ENCODE data around the gene GPR84.

GPR84 gene

DNA sequence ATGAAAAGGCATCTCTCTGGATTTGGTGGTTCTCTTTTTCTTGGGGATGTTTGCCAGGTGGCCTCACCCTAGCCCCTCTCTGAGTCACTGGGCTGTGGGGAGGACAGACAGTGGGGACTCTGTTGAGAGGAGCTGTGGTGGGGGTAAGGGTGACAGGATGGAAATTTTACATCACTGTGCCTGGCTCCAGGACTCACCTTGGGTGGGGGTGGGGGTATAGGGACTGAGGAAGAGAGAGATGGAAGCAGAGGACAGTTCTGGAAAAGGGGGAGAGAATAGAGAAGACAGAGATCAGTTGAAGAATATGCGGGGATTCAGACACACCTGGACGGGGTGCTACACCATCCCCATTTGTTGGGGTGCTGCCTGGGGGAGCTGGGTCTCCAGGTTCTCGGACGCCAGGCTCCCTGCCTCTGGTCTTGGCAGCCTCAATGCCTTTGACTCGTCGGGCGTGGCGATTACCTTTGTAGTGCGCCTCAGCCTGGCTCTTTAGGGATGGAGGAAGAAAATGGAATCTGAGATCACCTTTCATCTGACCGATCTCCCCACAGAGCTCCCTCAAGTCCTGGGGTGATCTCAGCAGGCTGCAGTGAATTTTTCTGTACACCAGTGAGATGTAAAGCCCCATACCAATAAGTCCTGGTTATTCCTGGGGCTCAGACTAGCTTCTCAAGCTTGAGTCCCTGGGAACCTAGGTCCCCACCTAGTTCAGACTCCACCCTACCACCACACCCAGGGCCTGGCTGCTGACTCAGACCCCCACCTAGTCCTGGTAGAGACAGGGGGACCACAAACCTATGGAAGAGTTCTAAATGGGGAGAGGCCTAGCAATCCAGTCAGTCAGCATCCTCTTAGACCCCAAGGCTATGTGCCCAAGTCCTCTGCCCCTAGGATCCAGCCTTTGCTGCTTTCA, 9.6 kb upstream of the GPR84 start:
- no peak for DNase-seq

DNA sequence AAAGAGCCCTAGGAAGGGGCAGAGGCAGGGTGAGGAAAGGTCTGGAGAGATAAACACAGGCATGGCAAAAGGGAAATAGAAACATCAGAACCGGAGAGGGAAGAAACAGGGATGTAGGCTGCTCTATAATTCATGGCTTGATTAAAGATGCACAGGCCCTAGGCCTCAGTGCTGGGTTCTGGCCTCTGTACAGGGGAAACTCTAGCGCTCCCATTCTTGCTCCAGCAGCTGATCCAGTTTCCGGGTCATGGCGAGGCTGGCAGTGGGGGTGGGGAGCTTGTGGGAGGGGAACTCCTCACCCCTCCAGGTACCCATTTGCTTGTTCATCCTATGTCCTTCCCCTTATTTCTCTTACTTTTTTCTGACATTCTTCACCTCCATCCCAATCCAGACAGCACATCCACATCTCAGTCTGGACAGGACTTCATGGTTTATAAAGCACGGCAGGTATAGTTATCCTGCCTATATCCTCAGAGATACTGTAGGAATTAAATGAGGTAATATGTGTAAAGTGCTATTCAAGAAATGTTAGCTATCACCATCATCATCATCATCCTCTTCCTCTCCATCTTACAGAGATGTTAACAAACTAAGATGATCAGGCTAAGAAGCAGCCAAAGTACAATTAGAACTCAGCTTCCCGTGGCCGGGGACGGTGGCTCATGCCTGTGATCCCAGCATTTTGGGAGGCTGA, 8.0 kb upstream of the GPR84 start:
- no peak for DNase-seq

DNA sequence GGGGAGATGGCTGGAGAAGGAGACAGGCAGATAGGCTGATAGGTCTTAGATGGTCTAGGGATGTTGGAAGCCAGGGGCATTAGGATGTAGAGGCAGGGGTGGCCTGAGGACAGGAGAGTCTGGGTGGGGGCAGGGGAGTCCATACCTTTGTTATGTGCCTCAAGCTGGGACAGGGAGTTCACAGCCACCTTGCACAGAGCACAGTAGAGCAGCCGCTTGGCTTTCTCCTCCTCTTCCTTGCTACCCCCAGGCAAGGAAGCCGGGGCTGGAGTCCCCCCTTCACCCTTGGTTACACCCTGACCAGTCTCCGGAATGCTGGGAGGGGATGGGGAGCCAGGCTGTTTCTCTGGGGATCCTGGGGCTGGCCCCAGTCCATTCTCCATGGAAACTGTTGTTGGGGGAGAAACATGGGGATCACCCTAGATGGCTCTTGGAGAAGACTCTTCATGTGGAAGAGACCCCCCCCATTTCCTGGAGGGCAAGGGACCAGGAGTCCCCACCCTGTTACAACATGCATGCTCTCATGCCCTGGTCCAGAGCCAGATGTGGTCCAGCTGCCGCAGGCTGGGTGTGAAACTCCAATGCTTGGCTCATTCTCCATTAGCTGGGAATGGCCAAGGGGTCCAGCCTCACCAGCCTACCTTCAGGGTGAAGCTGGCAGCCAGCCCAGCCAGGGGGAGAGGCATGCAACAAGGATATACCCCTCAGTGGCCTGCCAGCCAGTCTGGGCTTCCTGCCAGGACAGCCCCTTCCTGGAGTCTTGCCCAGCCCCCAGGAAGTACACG, 7.2 kb upstream of the GPR84 start:
- DNase-seq, result no peak

DNA sequence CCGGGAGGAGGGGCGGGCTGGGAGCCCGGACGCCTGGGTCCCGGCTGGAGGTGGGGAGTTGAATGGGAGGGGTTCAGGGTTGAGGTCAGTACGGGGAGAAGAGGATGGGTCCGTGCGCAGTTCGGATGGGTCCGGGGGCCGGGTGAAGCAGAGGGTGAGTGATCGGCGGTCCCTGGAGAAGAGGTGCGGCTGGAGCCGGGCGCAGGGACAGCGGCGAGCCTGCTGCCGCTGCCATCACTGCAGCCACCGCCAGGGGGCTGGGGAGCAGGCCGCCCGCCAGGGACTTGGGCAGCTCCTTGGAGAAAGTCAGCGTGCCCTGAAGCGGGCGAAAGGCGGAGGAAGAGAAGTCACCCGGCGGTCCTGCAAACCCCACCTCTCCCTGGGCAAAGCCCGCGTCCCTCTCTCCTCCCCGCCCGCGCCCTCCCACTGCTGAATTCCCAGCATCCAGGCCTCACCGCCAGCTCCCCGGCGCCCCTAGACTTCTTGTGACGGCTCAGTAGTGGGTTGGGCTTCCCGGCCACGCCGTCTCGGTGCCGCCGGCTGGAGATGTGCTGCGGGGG, 6.0 kb upstream of the GPR84 start:
- peak in 1 of 2 donors; percentile 43 for DNase-seq

DNA sequence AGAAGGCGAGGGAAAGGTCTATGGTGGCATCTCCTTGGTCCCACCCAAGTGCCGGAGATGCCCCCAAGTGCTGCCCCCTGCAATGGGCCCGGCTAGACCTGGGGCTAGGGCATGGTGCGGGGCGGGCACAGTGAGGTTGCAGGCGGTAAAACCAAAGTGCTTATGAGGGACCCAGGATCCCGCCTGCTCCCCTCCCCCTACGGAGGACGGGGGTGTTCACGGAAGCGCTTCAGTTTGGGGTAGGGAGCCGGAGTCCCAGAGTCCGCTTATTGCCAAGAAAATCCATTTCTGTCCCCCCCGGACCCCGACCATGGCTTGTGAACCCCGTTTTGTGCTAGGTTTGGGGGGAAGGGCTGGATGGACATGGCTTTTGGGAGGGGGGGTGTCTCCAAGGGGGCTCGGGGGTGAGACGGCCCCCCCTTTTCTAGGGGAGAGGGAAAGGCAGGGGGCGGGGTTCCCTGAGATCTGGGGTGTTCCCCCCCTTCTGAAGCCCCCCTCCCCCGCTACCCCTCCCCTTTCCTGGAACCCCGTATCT, 5.4 kb upstream of the GPR84 start:
- no peak for DNase-seq

DNA sequence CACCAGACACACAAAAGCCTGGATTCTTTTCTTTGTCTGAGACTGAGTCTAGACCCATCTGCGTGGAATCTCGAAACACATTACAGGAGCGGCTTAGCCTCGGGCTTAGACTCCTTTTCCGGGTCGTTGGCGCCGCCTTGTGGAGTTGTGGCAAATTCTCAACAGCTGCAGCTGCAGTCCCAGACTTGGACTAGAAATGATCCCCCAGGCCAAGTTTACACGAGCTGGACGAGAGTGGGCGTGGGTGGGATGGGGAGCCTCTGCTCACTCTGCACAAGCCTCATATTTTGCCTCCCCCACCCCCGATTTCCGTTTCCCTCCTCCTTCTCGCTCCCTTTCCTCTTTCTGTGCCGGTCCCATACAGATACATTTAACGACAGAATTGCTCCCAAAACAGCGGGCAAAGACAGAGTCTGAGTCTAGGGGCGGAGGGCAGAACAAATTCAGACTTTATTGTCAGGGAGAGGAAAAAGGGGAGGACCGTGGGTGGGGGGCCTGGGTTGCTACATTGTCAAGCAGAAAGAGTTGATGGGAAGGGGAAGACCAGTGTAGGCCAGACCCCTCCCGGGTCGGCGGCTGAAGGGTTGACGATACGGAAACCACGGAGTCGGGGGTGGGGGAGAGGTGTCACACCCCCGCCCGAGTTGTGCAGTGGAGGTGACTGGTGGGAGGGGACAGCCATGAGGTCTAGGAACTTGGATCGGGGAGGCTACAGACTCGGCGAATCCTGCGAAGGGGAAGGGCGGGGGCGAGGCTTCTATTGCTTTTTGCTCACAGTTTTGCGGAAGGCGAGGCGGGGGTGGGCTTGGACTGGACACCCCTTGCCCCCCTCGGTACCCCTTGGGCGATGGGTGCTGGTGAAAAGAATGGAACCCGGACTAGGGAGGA, 4.7 kb upstream of the GPR84 start:
- peak; percentile 94 to 95 for DNase-seq

DNA sequence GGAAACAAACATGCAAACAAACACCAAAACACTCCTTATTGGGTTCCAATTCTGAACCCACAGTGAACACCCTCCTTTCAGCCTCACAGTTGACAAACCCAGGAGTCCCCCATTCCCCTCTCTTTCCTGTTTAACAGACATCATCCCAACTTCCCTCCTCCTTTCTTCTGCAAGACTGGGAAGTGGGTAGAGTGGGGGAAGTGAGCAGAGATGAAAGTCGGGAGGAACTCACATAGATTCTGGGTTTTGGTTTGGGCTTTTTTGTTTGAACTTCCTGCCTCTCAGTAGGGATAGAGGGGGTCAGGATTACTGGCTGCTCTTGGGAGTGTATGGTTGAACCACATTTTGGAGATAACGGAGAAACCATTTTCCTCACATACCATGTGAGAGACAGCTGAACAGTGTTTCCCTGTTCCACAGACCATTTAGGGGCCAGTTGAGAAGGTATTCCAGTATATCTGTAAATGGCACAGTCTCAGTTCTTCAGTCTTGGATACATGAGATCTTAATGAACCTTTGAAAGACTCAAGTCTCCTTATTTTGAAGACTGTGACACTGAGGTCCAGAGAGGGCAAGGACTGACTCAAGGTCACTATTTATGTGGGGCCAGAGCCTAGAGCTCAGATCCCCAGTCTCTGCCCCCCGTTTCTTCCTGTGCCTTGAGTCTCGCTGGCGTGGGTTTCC, 3.9 kb upstream of the GPR84 start:
- no peak for DNase-seq

DNA sequence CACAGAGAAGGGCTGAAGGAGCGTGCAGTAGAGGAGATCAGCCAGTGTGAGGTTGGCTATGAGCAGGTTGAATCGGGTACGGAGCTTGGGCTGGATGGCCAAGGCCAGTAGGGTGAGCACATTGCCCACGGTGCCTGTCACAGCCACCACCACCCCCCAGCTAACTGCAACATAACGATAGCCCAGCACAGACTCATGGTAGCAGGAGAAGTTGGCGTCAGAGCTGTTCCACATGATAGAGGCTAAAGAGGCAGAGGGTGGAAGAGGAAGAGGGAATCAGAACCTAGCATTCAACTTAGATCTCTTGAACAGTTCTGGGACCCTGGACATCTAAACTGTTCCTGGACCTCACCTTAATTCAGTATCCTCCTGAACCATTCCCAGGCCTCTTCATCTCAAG, 668 bp downstream of the GPR84 start:
- DNase-seq, result no peak

DNA sequence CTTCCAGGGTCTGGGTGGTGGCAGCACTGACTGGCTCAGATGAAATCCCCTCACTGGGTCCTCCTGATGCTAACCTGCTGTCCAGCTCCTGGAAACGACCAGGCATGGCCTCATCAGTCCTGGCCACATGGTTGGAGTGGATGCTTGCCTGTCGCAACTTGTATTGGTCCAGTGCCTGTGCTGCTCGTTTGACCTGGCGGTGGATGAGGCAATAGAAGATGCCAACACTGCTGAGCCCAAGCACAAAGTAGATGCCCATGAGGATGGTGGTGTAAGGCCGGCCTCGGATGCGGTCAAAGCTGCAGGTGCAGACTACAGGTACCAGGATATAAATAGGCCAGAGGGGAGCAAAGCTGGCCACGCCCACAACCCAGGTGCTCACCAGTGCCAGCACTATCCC, 1.2 kb downstream of the GPR84 start:
- DNase-seq, result no peak

DNA sequence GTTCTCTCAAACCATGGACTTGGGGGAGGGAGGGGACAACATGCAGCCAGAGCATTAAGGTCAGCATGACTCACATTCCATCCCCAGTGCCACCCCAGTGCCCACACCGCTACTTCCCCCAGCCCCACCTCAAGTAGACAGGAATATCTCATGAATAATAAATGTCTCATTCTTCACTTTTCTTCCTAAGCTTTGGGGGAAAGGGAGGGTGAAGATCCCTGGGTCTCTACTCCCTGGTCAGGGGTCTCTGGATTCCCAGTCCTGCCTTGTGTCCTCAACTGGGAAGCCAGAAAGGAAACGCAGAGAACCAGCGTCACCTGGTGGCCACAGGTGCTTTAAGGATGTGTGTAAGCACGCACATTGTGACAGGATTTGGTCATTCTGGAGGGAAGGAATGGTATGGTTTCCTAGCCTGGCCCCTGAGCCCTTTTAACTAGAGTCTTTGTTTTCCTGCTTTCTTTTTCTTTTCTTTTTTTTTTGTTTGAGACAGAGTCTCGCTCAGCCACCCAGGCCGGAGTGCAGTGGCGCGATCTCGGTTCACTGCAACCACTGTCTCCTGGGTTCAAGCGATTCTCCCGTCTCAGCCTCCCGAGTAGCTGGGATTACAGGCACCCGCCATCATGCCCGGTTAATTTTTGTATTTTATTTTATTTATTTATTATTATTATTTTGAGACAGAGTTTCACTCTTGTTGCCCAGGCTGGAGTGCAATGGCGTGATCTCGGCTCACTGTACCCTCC, 3.4 kb downstream of the GPR84 start:
- peak; percentile 67 to 73 for DNase-seq

DNA sequence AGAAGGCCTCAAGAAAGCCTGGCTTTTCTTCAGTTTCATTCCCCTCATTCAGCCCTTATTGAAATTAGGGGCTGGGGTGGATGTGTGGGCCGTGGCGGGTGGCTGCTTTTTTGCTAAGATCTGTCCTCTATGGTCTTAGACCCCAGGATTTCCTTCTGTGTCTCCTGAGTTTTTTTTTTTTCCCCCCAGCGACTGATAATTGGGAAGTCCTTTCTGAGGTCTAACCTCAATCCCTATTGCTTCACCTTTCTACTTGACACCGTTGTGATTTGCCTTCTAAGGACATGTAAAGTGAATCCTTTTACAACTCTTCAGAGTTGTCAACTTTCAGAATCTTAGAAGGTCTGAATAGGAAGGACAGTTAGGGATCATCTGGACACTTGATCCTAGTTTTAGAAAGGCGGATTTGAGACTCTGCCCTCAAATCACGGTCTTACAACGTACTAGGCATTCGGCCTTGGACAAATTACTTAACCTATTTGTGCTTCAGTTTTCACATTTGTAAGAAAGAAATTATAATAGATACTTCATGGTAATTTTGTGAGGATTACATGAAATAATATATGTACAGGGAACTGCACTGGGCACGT, 4.4 kb downstream of the GPR84 start:
- no peak for DNase-seq

DNA sequence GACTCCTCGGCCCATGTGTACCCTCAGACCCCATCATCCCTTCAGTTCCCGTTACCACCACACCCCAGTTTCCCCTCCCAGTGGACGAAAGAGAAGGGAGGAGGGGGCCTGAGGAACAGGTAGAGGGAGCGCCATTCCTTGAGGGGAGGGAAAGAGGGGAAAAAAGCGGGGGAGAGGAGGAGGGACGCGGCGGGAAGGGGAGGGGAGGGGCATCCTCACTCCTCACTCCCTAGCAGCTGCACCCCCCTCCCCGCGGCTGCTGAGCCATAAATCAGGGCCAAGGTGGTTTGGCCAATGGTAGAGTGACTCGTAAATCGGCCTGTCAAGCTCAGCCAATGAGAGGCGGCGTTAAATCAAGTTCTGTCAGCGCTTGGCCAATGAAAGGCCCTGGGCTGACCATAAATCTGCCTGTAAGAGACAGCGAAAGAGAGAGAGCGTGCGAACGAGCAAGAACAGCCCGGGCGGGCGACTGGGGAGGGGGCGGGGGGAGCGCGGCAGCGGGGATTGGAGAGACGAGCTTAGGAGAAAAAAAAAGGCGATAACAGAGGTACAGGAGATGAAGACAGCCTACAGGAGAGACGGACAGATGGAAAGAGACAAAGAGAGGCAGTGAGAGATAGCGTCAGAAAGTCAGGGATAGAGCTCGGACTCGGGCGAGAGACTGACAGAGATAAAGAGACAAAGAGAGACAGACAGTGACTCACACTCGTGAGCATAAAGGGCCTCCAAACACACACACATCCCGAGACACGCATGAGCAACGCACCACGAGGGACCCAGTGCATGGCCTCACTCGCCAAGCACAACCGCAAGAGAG, 5.1 kb downstream of the GPR84 start:
- peak; percentile 88 to 92 for DNase-seq

DNA sequence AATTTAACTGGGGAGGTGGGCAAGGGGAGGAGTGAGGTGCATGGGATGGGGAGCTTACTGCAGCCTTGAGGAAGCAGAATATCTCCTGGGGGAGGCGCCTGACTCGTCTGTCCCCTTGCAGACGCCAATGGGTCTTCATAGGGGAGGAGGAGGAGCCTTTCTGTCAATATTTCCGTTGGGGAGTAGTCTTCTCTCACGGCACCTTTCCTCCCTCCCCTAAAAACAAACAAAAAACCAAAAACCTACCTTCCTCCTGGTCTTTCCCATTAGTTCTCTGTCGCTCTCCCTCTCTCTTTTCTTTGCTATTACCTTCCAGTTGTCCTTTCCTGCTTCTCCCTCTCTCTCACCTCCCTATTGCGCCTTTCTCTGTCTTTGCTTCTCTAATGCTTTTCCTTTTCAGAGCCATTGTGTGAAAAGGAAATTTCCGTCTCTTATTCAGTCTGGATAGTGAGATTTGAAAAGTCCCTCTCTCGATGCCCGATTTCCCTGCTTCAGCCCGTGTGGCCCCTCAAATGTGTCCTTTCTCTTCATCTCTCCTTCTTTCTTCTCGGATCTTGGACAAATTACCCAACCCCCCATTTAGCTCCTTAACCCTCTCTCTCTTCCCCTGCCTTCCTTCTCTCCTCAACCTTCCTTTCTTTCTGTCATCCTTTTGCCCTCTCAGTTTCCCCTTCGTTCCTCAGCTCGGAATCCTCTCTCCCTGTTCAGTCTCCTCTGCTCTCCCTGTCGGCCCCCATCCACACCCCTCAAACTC, 5.9 kb downstream of the GPR84 start:
- DNase-seq, result peak; percentile 48 to 54

DNA sequence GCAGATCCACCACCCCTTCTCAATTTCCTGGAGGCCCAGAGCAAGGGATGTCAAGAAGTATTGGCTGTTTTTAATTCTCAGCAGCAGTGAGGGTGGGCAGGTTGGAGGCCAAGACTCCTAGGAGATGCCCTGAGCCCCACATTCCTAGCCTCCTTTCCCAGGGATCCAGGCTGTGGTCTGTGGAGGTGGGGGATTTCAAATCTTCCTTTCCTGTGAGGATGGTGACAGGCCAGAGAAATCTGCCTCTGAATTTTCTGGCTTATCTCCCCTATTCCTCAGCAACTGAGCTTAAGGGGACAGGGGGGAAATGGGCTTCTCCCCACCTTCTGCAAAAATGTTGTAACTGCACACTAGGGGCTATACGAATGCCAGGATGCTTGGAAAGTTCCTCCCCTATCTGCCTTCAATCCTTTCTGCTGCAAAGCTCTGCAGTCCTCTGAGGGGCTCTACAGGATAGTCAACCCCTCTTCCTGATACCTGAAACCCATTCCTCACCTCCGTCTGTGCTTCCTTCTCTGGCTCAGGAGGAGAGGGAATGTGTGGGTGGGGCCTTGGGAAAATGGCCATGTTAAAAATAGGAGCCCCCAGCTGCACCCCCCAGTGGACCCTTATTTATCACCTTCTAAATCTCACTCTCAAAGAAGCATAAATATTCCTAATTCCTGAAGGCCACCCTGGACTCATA, 6.6 kb downstream of the GPR84 start:
- DNase-seq, result no peak

DNA sequence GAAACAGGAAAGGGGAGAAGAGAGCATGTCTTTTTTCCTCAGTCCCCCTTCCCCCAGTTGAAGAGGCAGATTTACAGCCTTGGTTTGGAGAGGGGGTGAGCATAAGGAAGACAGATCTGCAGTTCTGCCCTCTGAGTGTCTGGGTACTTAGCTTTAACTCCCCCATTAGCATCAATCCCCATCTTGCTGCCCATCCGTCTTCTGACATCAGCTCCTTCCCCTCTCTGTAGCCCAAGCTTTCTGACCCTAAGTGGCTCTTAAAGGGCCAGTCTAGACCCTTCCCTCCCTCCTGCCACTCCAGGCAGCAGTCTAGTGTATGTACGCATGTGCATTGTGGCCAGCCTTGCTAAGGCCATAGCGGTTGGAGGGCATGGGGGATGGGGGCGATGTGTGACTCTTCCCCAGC, 7.3 kb downstream of the GPR84 start:
- DNase-seq, result no peak

DNA sequence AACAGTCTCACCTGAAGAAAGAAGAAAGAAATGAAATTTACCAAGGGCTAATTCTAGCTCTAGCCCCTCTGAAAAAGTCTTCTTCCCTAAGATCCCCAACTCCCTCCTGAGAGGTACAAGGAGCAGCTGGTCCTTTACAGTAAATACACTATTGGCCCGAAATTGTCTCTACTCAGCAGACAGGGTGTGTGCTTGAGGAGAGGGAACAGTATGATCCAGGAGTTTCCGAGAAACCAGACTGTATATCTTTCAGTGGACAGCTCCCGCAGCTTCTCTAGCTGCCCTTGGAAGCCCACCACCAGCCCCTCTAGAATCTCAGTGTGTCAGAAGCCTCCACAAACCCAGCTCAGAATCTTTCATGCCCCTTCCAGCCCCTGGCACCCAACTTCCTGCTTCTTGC, 8.1 kb downstream of the GPR84 start:
- no peak for DNase-seq

DNA sequence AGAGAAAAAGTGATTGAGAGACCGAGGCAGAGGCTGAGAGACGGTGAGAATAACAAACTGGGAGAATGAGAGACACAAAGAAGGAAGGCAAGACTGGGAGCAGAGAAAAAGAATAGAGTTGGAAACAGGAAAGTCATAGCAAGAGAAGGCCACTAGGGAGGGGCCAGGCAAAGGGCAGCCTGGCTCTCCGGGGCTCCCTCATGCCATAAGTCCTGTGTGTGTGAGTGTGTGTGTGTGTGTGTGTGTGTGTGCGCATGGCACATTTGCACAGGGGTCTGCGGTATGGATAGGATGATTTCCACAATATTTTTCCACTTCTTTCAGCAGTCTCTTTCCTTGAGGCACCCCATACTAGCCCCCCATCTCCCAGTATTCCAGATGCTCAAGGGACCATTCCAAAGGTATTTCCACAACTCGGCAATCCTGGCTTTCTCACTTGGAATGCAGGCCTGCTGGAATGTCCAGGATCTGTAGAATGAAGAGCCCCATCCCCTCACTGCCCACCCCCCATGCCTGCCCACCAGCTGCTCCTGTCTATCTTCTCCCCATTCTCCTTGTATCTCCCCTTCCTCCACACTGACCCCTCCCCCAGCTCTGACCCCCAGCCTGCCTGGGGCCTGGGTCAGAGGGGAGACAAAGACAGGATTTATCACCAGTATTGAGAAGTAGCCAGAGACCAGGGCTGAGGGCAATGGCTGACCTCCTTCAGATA, 9.0 kb downstream of the GPR84 start:
- no peak for DNase-seq
